ENCODE results near the gene MAT2A. TPM values are rescaled to one million over a fixed set of nuclear protein-coding genes. Genes with fewer than 3 reads are reported as not detected.

MAT2A gene
- total RNA-seq, 1 donor: 124 TPM

GRCh38 chr2:85514323-85514722 is 24.6 kb upstream of the MAT2A start:
- DNase-seq (ENCODE audit: low read depth): no peak
- no peak overlapping the region for H3K4me3 ChIP-seq (ENCODE audit: low read depth, low read length)
- TF ChIP-seq, protein P1, sequence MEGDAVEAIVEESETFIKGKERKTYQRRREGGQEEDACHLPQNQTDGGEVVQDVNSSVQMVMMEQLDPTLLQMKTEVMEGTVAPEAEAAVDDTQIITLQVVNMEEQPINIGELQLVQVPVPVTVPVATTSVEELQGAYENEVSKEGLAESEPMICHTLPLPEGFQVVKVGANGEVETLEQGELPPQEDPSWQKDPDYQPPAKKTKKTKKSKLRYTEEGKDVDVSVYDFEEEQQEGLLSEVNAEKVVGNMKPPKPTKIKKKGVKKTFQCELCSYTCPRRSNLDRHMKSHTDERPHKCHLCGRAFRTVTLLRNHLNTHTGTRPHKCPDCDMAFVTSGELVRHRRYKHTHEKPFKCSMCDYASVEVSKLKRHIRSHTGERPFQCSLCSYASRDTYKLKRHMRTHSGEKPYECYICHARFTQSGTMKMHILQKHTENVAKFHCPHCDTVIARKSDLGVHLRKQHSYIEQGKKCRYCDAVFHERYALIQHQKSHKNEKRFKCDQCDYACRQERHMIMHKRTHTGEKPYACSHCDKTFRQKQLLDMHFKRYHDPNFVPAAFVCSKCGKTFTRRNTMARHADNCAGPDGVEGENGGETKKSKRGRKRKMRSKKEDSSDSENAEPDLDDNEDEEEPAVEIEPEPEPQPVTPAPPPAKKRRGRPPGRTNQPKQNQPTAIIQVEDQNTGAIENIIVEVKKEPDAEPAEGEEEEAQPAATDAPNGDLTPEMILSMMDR (IDR thresholded peaks at IDR 0.05; ENCODE audit: insufficient read depth, low read depth, low read length): no peak

GRCh38 chr2:85516653-85517389 is 22.1 kb upstream of the MAT2A start:
- DNase-seq (ENCODE audit: low read depth): no peak
- TF ChIP-seq, protein P1 (IDR thresholded peaks at IDR 0.05; ENCODE audit: insufficient read depth, low read depth, low read length): no peak
- H3K4me3 ChIP-seq (ENCODE audit: low read depth, low read length): no peak overlapping the region

DNA sequence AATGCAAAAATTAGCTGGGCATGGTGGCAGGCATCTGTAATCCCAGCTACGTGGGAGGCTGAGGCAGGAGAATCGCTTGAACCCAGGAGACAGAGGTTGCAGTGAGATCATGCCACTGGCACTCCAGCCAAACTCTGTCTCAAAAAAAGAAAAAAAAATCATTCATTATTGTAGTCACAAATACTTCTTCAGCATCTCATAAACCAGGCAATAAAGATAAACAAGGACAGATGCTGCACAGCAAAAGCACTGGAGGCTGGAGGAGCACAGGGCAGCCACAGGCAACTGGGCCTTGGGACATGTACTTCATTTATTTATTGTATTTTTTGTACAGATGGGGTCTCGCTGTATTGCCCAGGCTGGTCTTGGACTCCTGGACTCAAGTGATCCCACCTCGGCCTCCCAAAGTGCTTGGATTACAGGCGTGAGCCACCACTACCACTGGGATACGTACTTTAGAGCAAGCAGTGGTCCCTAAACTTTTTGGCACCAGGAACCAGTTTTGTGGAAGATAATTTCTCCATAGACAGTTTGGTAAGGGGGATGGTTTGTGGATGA is 16.8 kb upstream of the MAT2A start:
- no peak overlapping the region for H3K4me3 ChIP-seq (ENCODE audit: low read depth, low read length)
- TF ChIP-seq, protein P1 (IDR thresholded peaks at IDR 0.05; ENCODE audit: insufficient read depth, low read depth, low read length): no peak
- no peak for DNase-seq (ENCODE audit: low read depth)

DNA sequence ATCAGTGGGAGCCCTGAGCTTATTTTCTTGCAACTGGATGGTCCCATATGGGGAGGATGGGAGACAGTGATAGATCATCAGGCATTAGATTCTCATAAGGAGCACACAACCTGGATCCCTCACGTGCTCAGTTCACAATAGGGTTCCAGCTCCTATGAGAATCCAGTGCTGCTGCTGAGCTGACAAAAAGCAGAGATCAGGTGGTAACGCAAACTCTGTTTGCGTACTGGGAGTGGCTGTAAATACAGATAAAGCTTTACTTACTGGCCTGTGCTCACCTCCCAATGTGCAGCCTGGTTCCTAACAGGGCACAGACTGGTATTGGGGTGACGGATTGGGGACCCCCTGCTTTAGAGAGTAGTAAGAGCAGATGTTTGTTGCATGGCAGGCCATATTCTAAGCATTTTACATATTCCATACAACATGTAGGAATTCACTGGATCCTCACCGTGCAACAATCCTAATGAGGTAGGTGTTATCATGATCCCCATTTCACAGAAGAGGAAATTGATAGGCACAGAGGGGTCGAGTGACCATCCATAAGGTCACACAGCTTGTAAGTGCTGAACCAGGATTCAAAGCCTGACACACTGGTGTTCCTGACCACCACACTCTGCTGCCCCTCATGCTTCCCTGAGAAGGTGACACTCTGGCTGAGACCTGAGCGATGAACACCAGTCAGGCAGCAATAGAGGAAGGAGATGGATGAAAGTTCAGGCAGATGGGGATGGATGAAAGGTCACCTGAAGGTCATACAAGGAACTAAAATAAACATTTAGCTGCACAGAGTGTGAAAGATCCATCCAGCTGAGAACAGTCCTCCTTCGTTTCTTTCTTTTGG is 15.7 kb upstream of the MAT2A start:
- no peak overlapping the region for H3K4me3 ChIP-seq (ENCODE audit: low read depth, low read length)
- TF ChIP-seq, protein P1 (IDR thresholded peaks at IDR 0.05; ENCODE audit: insufficient read depth, low read depth, low read length): no peak
- no peak for DNase-seq (ENCODE audit: low read depth)

- no peak overlapping the region for H3K4me3 ChIP-seq (ENCODE audit: low read depth, low read length)
- no peak for DNase-seq (ENCODE audit: low read depth)
- TF ChIP-seq, protein P1 (IDR thresholded peaks at IDR 0.05; ENCODE audit: insufficient read depth, low read depth, low read length): no peak
Measured at GRCh38 chr2:85523903-85524335, 15.0 kb upstream of the MAT2A start.

DNA sequence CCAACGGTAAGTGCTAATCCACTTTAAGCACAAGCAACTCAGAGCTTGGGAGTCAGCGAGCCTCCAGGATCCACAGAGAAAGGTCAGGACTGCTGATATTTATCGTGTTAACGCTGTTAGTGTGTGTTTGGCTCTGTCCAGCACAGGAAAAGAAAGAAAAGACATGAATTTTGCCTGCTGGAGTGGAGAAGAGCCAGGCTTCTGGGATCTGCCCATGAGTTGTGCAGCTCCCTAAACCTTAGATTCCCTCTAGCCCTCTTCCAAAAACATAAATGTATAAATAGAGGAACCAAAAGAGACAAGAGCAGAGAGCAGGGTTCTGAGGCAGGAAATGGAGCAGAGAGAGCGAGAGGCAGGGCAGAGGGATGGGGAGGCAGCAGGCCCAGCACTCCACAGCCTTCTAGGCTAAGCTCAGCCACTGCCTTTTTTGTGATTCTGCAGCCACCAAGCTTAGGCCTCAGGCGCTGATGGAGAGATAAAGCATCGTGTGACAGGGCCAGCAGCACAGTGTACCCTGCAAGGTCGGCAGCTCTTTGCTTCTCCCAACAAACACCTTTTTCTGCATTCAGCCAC is 14.5 kb upstream of the MAT2A start:
- H3K4me3 ChIP-seq (ENCODE audit: low read depth, low read length): no peak overlapping the region
- TF ChIP-seq, protein P1 (IDR thresholded peaks at IDR 0.05; ENCODE audit: insufficient read depth, low read depth, low read length): no peak
- peak; percentile 67 for DNase-seq (ENCODE audit: low read depth)

Data from fibroblast of villous mesenchyme (primary cell).